Measurements from ENCODE around the gene FLRT1. TPM values are rescaled to one million over a fixed set of nuclear protein-coding genes. Genes with fewer than 3 reads are reported as not detected.

The FLRT1 gene
- total RNA-seq, 2 donors from 2014 or later: not detected

- no peak for DNase-seq
- Mint-ChIP-seq H3K9me3 (no peaks in the 10 kb centered on the region), H3K27ac (no peak overlapping the region), H3K4me3 (no peak overlapping the region), H3K4me1 (peaks cover 8% of the 10 kb centered on the region), H3K36me3 (ENCODE audit: low read depth) (no peaks in the 10 kb centered on the region), H3K27me3 (ENCODE audit: insufficient read depth) (peaks cover 28% of the 10 kb centered on the region)
- Histone ChIP-seq H3K27ac (ENCODE audit: low read depth, low read length) (no peak overlapping the region), H3K4me1 (ENCODE audit: control insufficient read depth, insufficient read depth, low read length) (peaks cover 4% of the 10 kb centered on the region), H3K9me3 (ENCODE audit: control insufficient read depth, low read length) (no peaks in the 10 kb centered on the region), H3K4me3 (ENCODE audit: low read length) (no peak overlapping the region), H3K9ac (ENCODE audit: extremely low read depth, low read length, poor library complexity, severe bottlenecking) (no peak overlapping the region), H3K27me3 (ENCODE audit: control insufficient read depth, insufficient read depth, low read length, poor library complexity, severe bottlenecking) (peaks cover 6% of the 10 kb centered on the region), H3K36me3 (ENCODE audit: control insufficient read depth, insufficient read depth, low read length) (no peaks in the 10 kb centered on the region)
- TF ChIP-seq CTCF (conservative IDR thresholded peaks at IDR 0.05): no peak
- 73% methylated on average over 16 to 26 of the region's 26 CpGs for WGBS, 2 experiments (ENCODE audit: insufficient coverage in 1 of 2, insufficient read length in 1 of 2)
These were observed 31.7 kb downstream of the FLRT1 start for GRCh38 chr11:64067230-64067993.

GRCh38 chr11:64068705-64069400 is 33.1 kb downstream of the FLRT1 start:
- H3K9me3 Mint-ChIP-seq: no peaks in the 10 kb centered on the region
- peaks cover 20% of the 10 kb centered on the region for H3K27me3 Mint-ChIP-seq (ENCODE audit: insufficient read depth)
- H3K4me3 Mint-ChIP-seq: no peak overlapping the region
- no peak overlapping the region for H3K27ac Mint-ChIP-seq
- no peaks in the 10 kb centered on the region for H3K36me3 ChIP-seq (ENCODE audit: control insufficient read depth, insufficient read depth, low read length)
- no peaks in the 10 kb centered on the region for H3K36me3 Mint-ChIP-seq (ENCODE audit: low read depth)
- peaks cover 6% of the 10 kb centered on the region for H3K4me1 Mint-ChIP-seq
- no peak for TF ChIP-seq CTCF (conservative IDR thresholded peaks at IDR 0.05)
- no peak overlapping the region for H3K27ac ChIP-seq (ENCODE audit: low read depth, low read length)
- no peak overlapping the region for H3K4me3 ChIP-seq (ENCODE audit: low read length)
- no peak overlapping the region for H3K9ac ChIP-seq (ENCODE audit: extremely low read depth, low read length, poor library complexity, severe bottlenecking)
- peaks cover 4% of the 10 kb centered on the region for H3K4me1 ChIP-seq (ENCODE audit: control insufficient read depth, insufficient read depth, low read length)
- WGBS, 2 experiments (ENCODE audit: insufficient coverage in 1 of 2, insufficient read length in 1 of 2): 90 to 95% methylated on average over 11 to 20 of the region's 20 CpGs
- no peak for DNase-seq
- no peaks in the 10 kb centered on the region for H3K9me3 ChIP-seq (ENCODE audit: control insufficient read depth, low read length)
- no peaks in the 10 kb centered on the region for H3K27me3 ChIP-seq (ENCODE audit: control insufficient read depth, insufficient read depth, low read length, poor library complexity, severe bottlenecking)

- H3K27me3 Mint-ChIP-seq (ENCODE audit: insufficient read depth): peaks cover 15% of the 10 kb centered on the region
These were observed 33.9 kb downstream of the FLRT1 start for GRCh38 chr11:64069401-64070313.

More at GRCh38 chr11:64069401-64070313, 33.9 kb downstream of the FLRT1 start:
- no peaks in the 10 kb centered on the region for H3K27me3 ChIP-seq (ENCODE audit: control insufficient read depth, insufficient read depth, low read length, poor library complexity, severe bottlenecking)
- H3K9me3 ChIP-seq (ENCODE audit: control insufficient read depth, low read length): no peaks in the 10 kb centered on the region
- no peak for DNase-seq
- Mint-ChIP-seq H3K36me3 (ENCODE audit: low read depth) (no peaks in the 10 kb centered on the region), H3K4me3 (no peak overlapping the region), H3K9me3 (no peaks in the 10 kb centered on the region), H3K27ac (no peak overlapping the region), H3K4me1 (peaks cover 6% of the 10 kb centered on the region)
- H3K4me1 ChIP-seq (ENCODE audit: control insufficient read depth, insufficient read depth, low read length): peaks cover 4% of the 10 kb centered on the region
- WGBS, 2 experiments (ENCODE audit: insufficient coverage in 1 of 2, insufficient read length in 1 of 2): 87 to 89% methylated on average over 3 to 22 of the region's 23 CpGs
- H3K4me3 ChIP-seq (ENCODE audit: low read length): no peak overlapping the region
- H3K36me3 ChIP-seq (ENCODE audit: control insufficient read depth, insufficient read depth, low read length): no peaks in the 10 kb centered on the region
- TF ChIP-seq CTCF (conservative IDR thresholded peaks at IDR 0.05): no peak
- no peak overlapping the region for H3K27ac ChIP-seq (ENCODE audit: low read depth, low read length)
- no peak overlapping the region for H3K9ac ChIP-seq (ENCODE audit: extremely low read depth, low read length, poor library complexity, severe bottlenecking)
